B cell (primary cell): ENCODE data around the gene HIPK2. TPM values are rescaled to one million over a fixed set of nuclear protein-coding genes. Genes with fewer than 3 reads are reported as not detected.

Experiments used
- ATAC-seq: fragments of 200-7000 bp; cut with Tn5 transposase; one replicate; pipeline ENCODE4 v1.10.0; 2021; ENCODE audit warnings: low read depth, mild to moderate bottlenecking, moderate number of reproducible peaks, moderate library complexity
- CTCF ChIA-PET: fragments of 350-600 bp; sonication (Branson Sonifier 250); formaldehyde crosslinking; loops from one replicate; lab custom pipeline; 2021; ENCODE audit warnings: antibody characterized with exemption, inconsistent platforms; lab: Charles Lee
- POLR2A ChIA-PET: fragments of 350-600 bp; sonication (Branson Sonifier 250); formaldehyde crosslinking; loops from one replicate; lab custom pipeline; 2021; ENCODE audit warnings: antibody characterized with exemption; lab: Charles Lee
- DNase-seq: peaks from one replicate; pipeline ENCODE4 v3.0.0; 2013
- H2AFZ ChIP-seq: 2 replicates; pipeline ENCODE4 v1.6.1; 2012; ENCODE audit warnings: mild to moderate bottlenecking, low read depth, low read length; ENCODE audit not compliant: insufficient read depth, poor library complexity, severe bottlenecking
- H3K27ac ChIP-seq, 2 donors: 1 replicate in 1 of 2; 2 replicates in 1 of 2; pipeline ENCODE4 v1.5.1; 2012 to 2013; ENCODE audit warnings: low read length in 2 of 2, mild to moderate bottlenecking in 2 of 2, moderate library complexity in 1 of 2
- H3K27me3 ChIP-seq, 4 experiments: fragments of 200-600 bp in 1 of 4; sonication (generic) in 1 of 4; replicated peaks in 1 of 4; 1 replicate in 2 of 4; 2 replicates in 2 of 4; pipeline versions ENCODE4 v1.6.1 to v1.7.0; 2013 to 2016; ENCODE audit warnings: low read length in 3 of 4, mild to moderate bottlenecking in 2 of 4, mixed read lengths in 1 of 4, moderate library complexity in 1 of 4; ENCODE audit not compliant: insufficient read depth in 4 of 4, control insufficient read depth in 3 of 4; ENCODE audit errors: control extremely low read depth in 1 of 4
- H3K36me3 ChIP-seq, 2 experiments: replicated peaks in 1 of 2; 1 replicate in 1 of 2; 2 replicates in 1 of 2; pipeline versions ENCODE4 v1.6.1 to v1.7.1; 2013; ENCODE audit warnings: low read length in 1 of 2; ENCODE audit not compliant: insufficient read depth in 2 of 2, control insufficient read depth in 1 of 2; ENCODE audit errors: control extremely low read depth in 1 of 2, extremely low read depth in 1 of 2
- H3K4me1 ChIP-seq, 2 donors: fragments of 200-600 bp in 1 of 2; sonication (generic) in 1 of 2; 1 replicate in 1 of 2; 2 replicates in 1 of 2; pipeline versions ENCODE4 v1.5.1 to v1.6.1; 2013 to 2017; ENCODE audit warnings: low read length in 2 of 2; ENCODE audit not compliant: control insufficient read depth in 2 of 2, insufficient read depth in 2 of 2
- H3K4me2 ChIP-seq: replicated peaks from 2 replicates; pipeline ENCODE3; 2012; ENCODE audit warnings: mild to moderate bottlenecking, low read depth, low read length; ENCODE audit not compliant: poor library complexity, severe bottlenecking
- H3K4me3 ChIP-seq, 5 experiments: fragments of 200-600 bp in 1 of 5; sonication (generic) in 1 of 5; 1 replicate in 3 of 5; 2 replicates in 2 of 5; pipeline versions ENCODE4 v1.5.1 to v1.7.0; 2011 to 2016; ENCODE audit warnings: low read length in 4 of 5, mild to moderate bottlenecking in 4 of 5, low read depth in 2 of 5, control low read depth in 1 of 5, moderate library complexity in 1 of 5; ENCODE audit not compliant: insufficient read depth in 1 of 5; ENCODE audit errors: control extremely low read depth in 1 of 5, extremely low read depth in 1 of 5
- H3K79me2 ChIP-seq: fragments of 200-600 bp; sonication (generic); one replicate; pipeline ENCODE4 v1.6.0; 2016; ENCODE audit warnings: low read length; ENCODE audit not compliant: control insufficient read depth, insufficient read depth
- H3K9ac ChIP-seq: fragments of 200-600 bp; sonication (generic); 2 replicates; pipeline ENCODE4 v1.6.1; 2017; ENCODE audit warnings: mild to moderate bottlenecking, low read length, moderate library complexity
- H3K9me3 ChIP-seq, 3 donors: one replicate each; pipeline versions ENCODE4 v1.6.1 to v1.7.1; 2013; ENCODE audit warnings: low read length in 2 of 3; ENCODE audit not compliant: control insufficient read depth in 2 of 3, insufficient read depth in 1 of 3; ENCODE audit errors: control extremely low read depth in 1 of 3
- H4K20me1 ChIP-seq: 2 replicates; pipeline ENCODE4 v1.6.0; 2012; ENCODE audit warnings: mild to moderate bottlenecking, low read length; ENCODE audit not compliant: insufficient read depth, control insufficient read depth, poor library complexity, severe bottlenecking
- H3K27ac Mint-ChIP-seq: one replicate; pipeline ENCODE4 v1.8.0; 2021; ENCODE audit warnings: mixed read lengths
- H3K27me3 Mint-ChIP-seq: one replicate; pipeline ENCODE4 v1.8.0; 2021; ENCODE audit warnings: mixed read lengths
- H3K4me1 Mint-ChIP-seq: one replicate; pipeline ENCODE4 v1.8.0; 2021; ENCODE audit warnings: mixed read lengths
- H3K4me3 Mint-ChIP-seq: one replicate; pipeline ENCODE4 v1.8.0; 2021; ENCODE audit warnings: mixed read lengths
- H3K9me3 Mint-ChIP-seq: one replicate; pipeline ENCODE4 v1.8.0; 2022; ENCODE audit warnings: mixed read lengths; ENCODE audit not compliant: insufficient read depth
- CTCF ChIP-seq: fragments of 200-600 bp; IDR thresholded peaks from one replicate; pipeline ENCODE4 v1.8.0; 2022; ENCODE audit warnings: antibody characterized with exemption, mild to moderate bottlenecking
- EZH2 ChIP-seq: IDR thresholded peaks from 2 replicates; pipeline ENCODE4 v1.6.1; 2012; ENCODE audit warnings: borderline replicate concordance, low read depth, mild to moderate bottlenecking, moderate library complexity, low read length; ENCODE audit not compliant: insufficient read depth, poor library complexity, severe bottlenecking
- WGBS: methylation state at CpG from one replicate; pipeline ENCODE4 v1.1.5; 2013; ENCODE audit warnings: missing lambda C conversion rate; ENCODE audit not compliant: insufficient coverage; 5-methylcytosine and 5-hydroxymethylcytosine counted together
- intact Hi-C: fragments of 100-400 bp; cut with micrococcal nuclease; formaldehyde crosslinking; loops from one replicate; pipeline ENCODE4 v1.10.0; 2022
- polyA plus RNA-seq: library from polyadenylated mRNA; depleted of rRNA; stranded (reverse); fragments of >200 nt; gene quantifications from 2 replicates; pipeline ENCODE4 v1.2.3, GENCODE V29; 2012
- total RNA-seq, 2 donors: library from RNA; stranded (reverse); fragments of 120-200 nt in 1 of 2; gene quantifications; 1 replicate in 1 of 2; 2 replicates in 1 of 2; pipeline versions ENCODE4 v1.2.3 to v1.2.4, GENCODE V29; 2013 to 2022

The HIPK2 gene
- total and polyA plus RNA-seq, 2 donors (not counting 1 experiment from before 2014, with no cell fraction given), result 6.8 to 58.2 TPM

GRCh38 chr7:139645572-139646523 is 131.9 kb downstream of the HIPK2 start:
- Mint-ChIP-seq H3K27ac (peak overlapping the region; percentile 57), H3K27me3 (no peaks in the 10 kb centered on the region), H3K4me3 (peak overlapping the region; percentile 40), H3K4me1 (peaks cover 38% of the 10 kb centered on the region), H3K9me3 (no peaks in the 10 kb centered on the region)
- Histone ChIP-seq H3K9ac (no peak overlapping the region), H3K4me1 (peaks cover 38 to 39% of the 10 kb centered on the region in 2 donors), H4K20me1 (no peaks in the 10 kb centered on the region), H3K27me3 (no peaks in the 10 kb centered on the region), H2AFZ (no peak overlapping the region), H3K36me3 (no peaks in the 10 kb centered on the region), H3K4me2 (no peak overlapping the region), H3K9me3 (no peaks in the 10 kb centered on the region), H3K4me3 (no peak overlapping the region), H3K27ac (no peak overlapping the region), H3K79me2 (peaks cover 3% of the 10 kb centered on the region)
- POLR2A ChIA-PET, result interaction anchor here (0.6 to 1.9 kb wide), 3 partner anchors 62 to 585 kb away, joined by 3 to 7 read pairs (median 6); no protein-coding TSS in a partner anchor
- 57% methylated on average over 17 of the region's 19 CpGs for WGBS
- intact Hi-C loops, result loop anchor here (1.0 to 5.0 kb wide), 4 partner anchors 56 to 358 kb away; partner anchors contain the start of gene HIPK2
- peak; percentile 39 for ATAC-seq
- CTCF ChIA-PET, result interaction anchor here (0.5 to 9.6 kb wide), 56 partner anchors 9 to 697 kb away, joined by 3 to 269 read pairs (median 5); partner anchors contain the start of genes HIPK2 and PARP12
- DNase-seq, result peak; percentile 83
- TF ChIP-seq EZH2, result no peak
- TF ChIP-seq CTCF, result peak; percentile 91
